Measurements from ENCODE around the gene FAP. TPM values are rescaled to one million over a fixed set of nuclear protein-coding genes. Genes with fewer than 3 reads are reported as not detected.

The FAP gene
- polyA plus RNA-seq, result 3.9 TPM in 1 of 2 replicates, not detected in the other

GRCh38 chr2:162243294-162243693 is at the start of gene FAP:
TSS of gene FAP (minus strand) at chr2:162243445. CDS start at chr2:162243327, 118 bp downstream.

GRCh38 chr2:162152147-162152546 is 91.1 kb downstream of the FAP start, which contains the start of gene GCG:
TSS of gene GCG (minus strand) at chr2:162152247. CDS start at chr2:162149178, 3,069 bp downstream.

Other genes with a start within 250 kb of the FAP start
- gene DPP4, start 169.2 kb downstream of the FAP start, polyA plus RNA-seq, result 0.11 TPM in 1 of 2 replicates, not detected in the other
- not detected in 2 replicates for gene GCG, start 91.2 kb downstream of the FAP start, polyA plus RNA-seq
- 0.83 and 3.1 TPM in 2 replicates for gene IFIH1, start 75.2 kb upstream of the FAP start, polyA plus RNA-seq
- 89.5 and 100.0 TPM in 2 replicates for gene GCA, start 100.7 kb upstream of the FAP start, polyA plus RNA-seq